PFSK-1 (cell line): ENCODE data around the gene DAAM2.

Experiments
- POLR2AphosphoS5 ChIP-seq: IDR thresholded peaks from 2 replicates; pipeline ENCODE4 v1.6.1; 2012; ENCODE audit warnings: low read depth, mild to moderate bottlenecking, control low read depth, low read length, moderate library complexity
- SIN3A ChIP-seq: IDR thresholded peaks from 2 replicates; pipeline ENCODE4 v1.6.1; 2012; ENCODE audit warnings: mild to moderate bottlenecking, low read length, moderate library complexity, borderline replicate concordance; ENCODE audit not compliant: insufficient read depth
- TF ChIP-seq, protein P1 (sequence below), 2 experiments: IDR thresholded peaks; 2 replicates each; pipeline versions ENCODE4 v1.6.1 to v1.8.0; 2011 to 2012; ENCODE audit warnings: low read depth in 2 of 2, low read length in 2 of 2, control low read depth in 1 of 2, inconsistent platforms in 1 of 2, mild to moderate bottlenecking in 1 of 2, moderate library complexity in 1 of 2; ENCODE audit not compliant: insufficient read depth in 1 of 2

DNA sequence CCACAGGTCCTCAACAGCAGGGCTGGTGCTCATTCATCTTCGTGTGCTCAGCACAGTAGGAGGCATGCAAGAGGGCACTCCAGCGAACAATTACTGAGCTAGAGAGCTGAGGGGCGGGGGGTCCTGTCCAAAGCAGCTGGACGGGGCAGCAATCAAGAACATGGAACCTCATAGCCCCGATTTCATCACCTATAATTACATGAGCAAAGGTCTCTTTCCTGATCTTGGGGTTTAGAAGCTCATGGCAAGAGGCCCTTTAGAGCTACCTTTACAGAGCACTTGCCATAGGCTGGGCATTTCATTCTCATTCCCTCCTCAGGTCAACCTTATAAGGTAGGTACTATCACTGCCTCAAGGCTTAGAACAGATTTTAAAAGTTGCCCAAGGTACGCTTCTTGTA, 131.7 kb downstream of the DAAM2 start:
- TF ChIP-seq, protein P1, sequence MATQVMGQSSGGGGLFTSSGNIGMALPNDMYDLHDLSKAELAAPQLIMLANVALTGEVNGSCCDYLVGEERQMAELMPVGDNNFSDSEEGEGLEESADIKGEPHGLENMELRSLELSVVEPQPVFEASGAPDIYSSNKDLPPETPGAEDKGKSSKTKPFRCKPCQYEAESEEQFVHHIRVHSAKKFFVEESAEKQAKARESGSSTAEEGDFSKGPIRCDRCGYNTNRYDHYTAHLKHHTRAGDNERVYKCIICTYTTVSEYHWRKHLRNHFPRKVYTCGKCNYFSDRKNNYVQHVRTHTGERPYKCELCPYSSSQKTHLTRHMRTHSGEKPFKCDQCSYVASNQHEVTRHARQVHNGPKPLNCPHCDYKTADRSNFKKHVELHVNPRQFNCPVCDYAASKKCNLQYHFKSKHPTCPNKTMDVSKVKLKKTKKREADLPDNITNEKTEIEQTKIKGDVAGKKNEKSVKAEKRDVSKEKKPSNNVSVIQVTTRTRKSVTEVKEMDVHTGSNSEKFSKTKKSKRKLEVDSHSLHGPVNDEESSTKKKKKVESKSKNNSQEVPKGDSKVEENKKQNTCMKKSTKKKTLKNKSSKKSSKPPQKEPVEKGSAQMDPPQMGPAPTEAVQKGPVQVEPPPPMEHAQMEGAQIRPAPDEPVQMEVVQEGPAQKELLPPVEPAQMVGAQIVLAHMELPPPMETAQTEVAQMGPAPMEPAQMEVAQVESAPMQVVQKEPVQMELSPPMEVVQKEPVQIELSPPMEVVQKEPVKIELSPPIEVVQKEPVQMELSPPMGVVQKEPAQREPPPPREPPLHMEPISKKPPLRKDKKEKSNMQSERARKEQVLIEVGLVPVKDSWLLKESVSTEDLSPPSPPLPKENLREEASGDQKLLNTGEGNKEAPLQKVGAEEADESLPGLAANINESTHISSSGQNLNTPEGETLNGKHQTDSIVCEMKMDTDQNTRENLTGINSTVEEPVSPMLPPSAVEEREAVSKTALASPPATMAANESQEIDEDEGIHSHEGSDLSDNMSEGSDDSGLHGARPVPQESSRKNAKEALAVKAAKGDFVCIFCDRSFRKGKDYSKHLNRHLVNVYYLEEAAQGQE (IDR thresholded peaks at IDR 0.05; ENCODE audit: insufficient read depth in 1 of 2, low read depth in 2 of 2, low read length in 2 of 2) = no peak
- TF ChIP-seq POLR2AphosphoS5 (no peak), SIN3A (no peak)
